Stomach (tissue), 9 donors: ENCODE results near the gene CNTN5. TPM values are rescaled to one million over a fixed set of nuclear protein-coding genes. Genes with fewer than 3 reads are reported as not detected.

Experiments used
- DNase-seq, 2 donors: peaks; one replicate each; pipeline versions ENCODE4 v3.0.0 to v3.0.0-alpha.2; 2013 to 2019
- H3K27ac ChIP-seq, 5 donors: fragments of 200-600 bp in 4 of 5; sonication (generic) in 4 of 5; one replicate each; pipeline ENCODE4 v1.5.1; 2013 to 2019; ENCODE audit warnings: mild to moderate bottlenecking in 1 of 5, moderate library complexity in 1 of 5
- H3K27me3 ChIP-seq, 3 donors: fragments of 200-600 bp; sonication (generic); one replicate each; pipeline ENCODE4 v1.5.1; 2017 to 2019; ENCODE audit warnings: mixed run types in 1 of 3
- H3K36me3 ChIP-seq, 4 donors: fragments of 200-600 bp; sonication (generic); 1 replicate in 3 of 4; 2 replicates in 1 of 4; pipeline ENCODE4 v1.5.1; 2016 to 2019
- H3K4me1 ChIP-seq, 4 donors: fragments of 200-600 bp; sonication (generic); one replicate each; pipeline ENCODE4 v1.5.1; 2016 to 2019
- H3K4me3 ChIP-seq, 4 donors: fragments of 200-600 bp; sonication (generic) in 3 of 4; one replicate each; pipeline ENCODE4 v1.5.1; 2016 to 2019; ENCODE audit warnings: mild to moderate bottlenecking in 1 of 4
- H3K9me3 ChIP-seq, 4 donors: fragments of 200-600 bp; sonication (generic); one replicate each; pipeline ENCODE4 v1.5.1; 2016 to 2019
- CTCF ChIP-seq, 7 experiments: fragments of 450-650 bp in 4 of 7; fragments of 200-600 bp in 3 of 7; sonication (generic) in 3 of 7; IDR thresholded peaks; one replicate each; pipeline ENCODE4 v1.5.1; 2016 to 2019; ENCODE audit warnings: antibody characterized with exemption in 7 of 7, control low read depth in 2 of 7, mild to moderate bottlenecking in 1 of 7
- EP300 ChIP-seq: sonication (generic); formaldehyde crosslinking; IDR thresholded peaks from one replicate; pipeline ENCODE4 v1.6.1; 2017; ENCODE audit warnings: antibody characterized with exemption
- POLR2A ChIP-seq, 4 donors: fragments of 450-650 bp; IDR thresholded peaks; one replicate each; pipeline ENCODE4 v1.6.1; 2016; ENCODE audit warnings: antibody characterized with exemption in 4 of 4, control low read depth in 2 of 4, mild to moderate bottlenecking in 1 of 4, moderate library complexity in 1 of 4
- POLR2AphosphoS5 ChIP-seq, 3 donors: sonication (generic); formaldehyde crosslinking; IDR thresholded peaks; one replicate each; pipeline ENCODE4 v1.6.1; 2016; ENCODE audit warnings: antibody characterized with exemption in 3 of 3
- WGBS, 5 donors: extraction: QIAGEN DNeasy Blood & Tissue Kit in 3 of 5; methylation state at CpG; one replicate each; pipeline versions ENCODE4 v1.1.5 to v1.1.7; 2013 to 2018; 5-methylcytosine and 5-hydroxymethylcytosine counted together
- intact Hi-C: fragments of 100-400 bp; cut with DNase I; formaldehyde crosslinking; loops from one replicate; pipeline ENCODE4 v1.15.1; 2023; ENCODE audit warnings: low total_unique reads
- polyA plus RNA-seq, 3 donors: library from polyadenylated mRNA; stranded (reverse); fragments of 200-250 nt; gene quantifications; one replicate each; pipeline ENCODE4 v1.2.3, GENCODE V29; 2013
- total RNA-seq, 5 donors: library from RNA; depleted of rRNA; stranded (reverse); fragments of >200 nt; gene quantifications; one replicate each; pipeline versions ENCODE4 v1.1.0 to v1.2.3, GENCODE V29; 2014 to 2016
- donor health status: healthy with polysubstance abuse.
- donor health status: Bipolar disorder and iron deficiency.
- donor health status: healthy.

The CNTN5 gene
- total and polyA plus RNA-seq, 8 donors: 0.05 to 9.9 TPM; not detected in 6

DNA sequence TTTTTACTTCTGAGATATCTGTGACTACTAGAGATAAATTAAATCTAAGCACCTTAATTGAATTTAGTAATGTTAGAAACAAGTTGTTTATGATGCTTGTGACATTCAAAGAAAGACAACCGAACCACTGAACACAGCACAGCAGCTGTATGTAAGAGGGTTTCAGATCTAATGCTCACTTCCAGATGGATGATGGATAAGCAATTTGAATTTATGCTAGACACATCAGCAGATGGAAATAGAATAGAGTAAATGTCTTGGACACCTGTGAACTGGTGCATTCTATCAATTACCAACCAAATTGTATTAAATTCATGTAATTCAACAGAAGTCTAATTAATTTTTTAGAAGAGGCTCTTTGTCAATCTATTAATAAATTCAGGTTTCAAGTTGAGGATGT lies 306.3 kb downstream of the CNTN5 start:
- Histone ChIP-seq H3K36me3 (no peaks in the 10 kb centered on the region), H3K9me3 (no peaks in the 10 kb centered on the region), H3K27ac (no peak overlapping the region), H3K4me3 (no peak overlapping the region), H3K27me3 (no peaks in the 10 kb centered on the region), H3K4me1 (no peaks in the 10 kb centered on the region)
- WGBS, 5 donors: 57 to 89% (median 74%) methylated on average over 1 of the region's 1 CpG
- no peak for DNase-seq
- intact Hi-C loops: no loop called here
- TF ChIP-seq POLR2A (IDR thresholded peaks at IDR 0.05) (no peak), CTCF (IDR thresholded peaks at IDR 0.05) (no peak), POLR2AphosphoS5 (IDR thresholded peaks at IDR 0.05) (no peak), EP300 (no peak)

DNA sequence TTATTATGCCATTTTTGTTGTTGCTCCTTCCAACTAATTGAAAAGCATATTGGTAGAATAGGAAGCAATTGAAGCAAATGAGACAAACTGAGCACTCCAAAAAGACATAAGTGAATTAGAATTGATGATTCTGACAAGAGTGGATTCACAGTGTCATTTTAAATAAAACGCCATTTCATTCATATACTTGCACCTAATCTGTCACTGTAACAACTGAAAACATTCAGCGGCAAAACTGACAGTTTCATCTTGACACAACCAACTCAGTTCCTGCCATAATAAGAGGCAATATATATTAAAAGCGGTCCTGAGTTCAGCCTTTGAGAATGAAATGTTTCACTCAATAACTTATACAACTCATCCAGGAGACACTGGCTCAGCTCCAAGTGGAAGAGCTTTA lies 306.8 kb downstream of the CNTN5 start:
- H3K36me3 ChIP-seq: no peaks in the 10 kb centered on the region
- no peak overlapping the region for H3K27ac ChIP-seq
- H3K9me3 ChIP-seq: no peaks in the 10 kb centered on the region
- 80 to 91% (median 85%) methylated on average over 3 of the region's 3 CpGs for WGBS, 5 donors
- H3K4me3 ChIP-seq: no peak overlapping the region
- no peak for DNase-seq
- no peaks in the 10 kb centered on the region for H3K27me3 ChIP-seq
- TF ChIP-seq POLR2AphosphoS5 (IDR thresholded peaks at IDR 0.05) (no peak), CTCF (IDR thresholded peaks at IDR 0.05) (no peak), POLR2A (IDR thresholded peaks at IDR 0.05) (no peak), EP300 (no peak)
- H3K4me1 ChIP-seq: no peaks in the 10 kb centered on the region
- intact Hi-C loops: no loop called here

- WGBS, 5 donors: 74 to 92% (median 84%) methylated on average over 1 of the region's 1 CpG
- H3K4me3 ChIP-seq: no peak overlapping the region
- H3K9me3 ChIP-seq: no peaks in the 10 kb centered on the region
- DNase-seq: no peak
- no peak for TF ChIP-seq POLR2A (IDR thresholded peaks at IDR 0.05)
- no peak for TF ChIP-seq POLR2AphosphoS5 (IDR thresholded peaks at IDR 0.05)
- TF ChIP-seq CTCF (IDR thresholded peaks at IDR 0.05): no peak
- no peak for TF ChIP-seq EP300
- no peak overlapping the region for H3K27ac ChIP-seq
- H3K4me1 ChIP-seq: no peaks in the 10 kb centered on the region
- no peaks in the 10 kb centered on the region for H3K36me3 ChIP-seq
- H3K27me3 ChIP-seq: no peaks in the 10 kb centered on the region
- intact Hi-C loops: no loop called here
These were observed 312.9 kb downstream of the CNTN5 start for GRCh38 chr11:99333621-99334020.

DNA sequence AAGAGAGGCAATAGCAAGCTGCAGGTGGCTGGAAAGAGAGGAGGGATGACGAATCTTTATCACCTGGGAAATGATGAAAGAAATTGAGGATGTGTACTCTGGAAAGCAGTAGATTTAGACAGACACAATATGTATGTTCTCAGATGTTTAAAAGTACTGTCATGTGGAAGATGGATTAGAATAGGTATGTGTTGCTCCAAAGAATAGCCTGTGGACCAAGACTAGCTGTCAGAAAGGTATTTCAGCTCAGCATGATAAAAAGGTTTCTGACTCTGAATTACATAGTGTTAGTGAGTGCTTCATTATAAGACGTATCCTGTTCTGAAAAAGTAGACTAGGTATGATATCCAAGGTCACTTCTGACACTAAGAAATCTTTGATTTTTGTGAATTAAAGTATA lies 322.4 kb downstream of the CNTN5 start:
- Histone ChIP-seq H3K9me3 (no peaks in the 10 kb centered on the region), H3K4me1 (no peaks in the 10 kb centered on the region), H3K36me3 (no peaks in the 10 kb centered on the region), H3K27ac (no peak overlapping the region), H3K27me3 (no peaks in the 10 kb centered on the region), H3K4me3 (no peak overlapping the region)
- intact Hi-C loops: no loop called here
- 47 to 63% (median 54%) methylated on average over 2 of the region's 2 CpGs for WGBS, 5 donors
- DNase-seq: no peak
- TF ChIP-seq POLR2A (IDR thresholded peaks at IDR 0.05) (no peak), POLR2AphosphoS5 (IDR thresholded peaks at IDR 0.05) (no peak)

GRCh38 chr11:99349151-99349673 lies 328.5 kb downstream of the CNTN5 start:
- 56 to 75% (median 71%) methylated on average over 5 of the region's 5 CpGs for WGBS, 5 donors
- DNase-seq: no peak
- H3K36me3 ChIP-seq: no peaks in the 10 kb centered on the region

More at GRCh38 chr11:99349151-99349673, 328.5 kb downstream of the CNTN5 start:
- intact Hi-C loops: no loop called here
- Histone ChIP-seq H3K9me3 (peaks cover 0 to 7% (median 0%) of the 10 kb centered on the region in 4 donors), H3K27me3 (no peaks in the 10 kb centered on the region), H3K4me1 (no peaks in the 10 kb centered on the region), H3K4me3 (no peak overlapping the region), H3K27ac (no peak overlapping the region)
- TF ChIP-seq POLR2A (IDR thresholded peaks at IDR 0.05) (no peak), EP300 (no peak)
